Activated CD4-positive, alpha-beta T cell treated with anti-CD3 and anti-CD28 coated beads for 36 hours (primary cell): ENCODE data around the gene TEKT3. TPM values are rescaled to one million over a fixed set of nuclear protein-coding genes. Genes with fewer than 3 reads are reported as not detected.

Experiments used
- ATAC-seq: fragments of 200-7000 bp; cut with Tn5 transposase; one replicate; pipeline ENCODE4 v1.10.0; 2021; ENCODE audit warnings: mild to moderate bottlenecking, moderate library complexity
- CTCF ChIA-PET: fragments of 350-600 bp; sonication (Branson Sonifier 250); formaldehyde crosslinking; loops from one replicate; lab custom pipeline; 2021; ENCODE audit warnings: antibody characterized with exemption; lab: Charles Lee
- POLR2A ChIA-PET: fragments of 350-600 bp; sonication (Branson Sonifier 250); formaldehyde crosslinking; loops from one replicate; lab custom pipeline; 2021; ENCODE audit warnings: antibody characterized with exemption, inconsistent platforms; lab: Charles Lee
- DNase-seq: peaks from one replicate; pipeline ENCODE4 v3.0.0-alpha.2; 2020
- H3K27ac Mint-ChIP-seq: one replicate; pipeline ENCODE4 v1.8.0; 2021; ENCODE audit warnings: mixed read lengths
- H3K27me3 Mint-ChIP-seq: one replicate; pipeline ENCODE4 v1.8.0; 2021; ENCODE audit warnings: mixed read lengths
- H3K36me3 Mint-ChIP-seq: one replicate; pipeline ENCODE4 v1.8.0; 2021; ENCODE audit warnings: low read depth, mixed read lengths
- H3K4me1 Mint-ChIP-seq: one replicate; pipeline ENCODE4 v1.8.0; 2021; ENCODE audit warnings: mixed read lengths
- H3K4me3 Mint-ChIP-seq: one replicate; pipeline ENCODE4 v1.8.0; 2021; ENCODE audit warnings: mild to moderate bottlenecking, moderate library complexity, mixed read lengths
- H3K9me3 Mint-ChIP-seq: one replicate; pipeline ENCODE4 v1.8.0; 2021; ENCODE audit warnings: low read depth, mixed read lengths
- intact Hi-C, 2 experiments: fragments of 100-400 bp; cut with DNase I in 1 of 2; cut with micrococcal nuclease in 1 of 2; formaldehyde crosslinking; loops; one replicate each; pipeline versions ENCODE4 v1.14.2 to v1.15.1; 2022 to 2024; cut with DNase I, micrococcal nuclease
- total RNA-seq, 2 experiments: library from RNA; stranded (reverse); gene quantifications; one replicate each; pipeline ENCODE4 v1.2.3, GENCODE V29; 2021

TEKT3 gene
- total RNA-seq, 2 experiments from 2014 or later: not detected

- intact Hi-C loops: no loop called here
- CTCF ChIA-PET: no interaction called here
- POLR2A ChIA-PET: no interaction called here
- Mint-ChIP-seq H3K36me3 (no peaks in the 10 kb centered on the region), H3K4me3 (no peak overlapping the region), H3K27me3 (peaks cover 5% of the 10 kb centered on the region), H3K4me1 (no peaks in the 10 kb centered on the region), H3K9me3 (no peaks in the 10 kb centered on the region), H3K27ac (no peak overlapping the region)
- ATAC-seq: no peak
- DNase-seq: no peak
Measured at GRCh38 chr17:15371376-15372130, 30.2 kb upstream of the TEKT3 start.

- Mint-ChIP-seq H3K9me3 (no peaks in the 10 kb centered on the region), H3K27me3 (peaks cover 5% of the 10 kb centered on the region), H3K36me3 (no peaks in the 10 kb centered on the region), H3K4me1 (no peaks in the 10 kb centered on the region), H3K4me3 (no peak overlapping the region), H3K27ac (no peak overlapping the region)
- intact Hi-C loops: no loop called here
- POLR2A ChIA-PET: no interaction called here
- ATAC-seq (no peak), DNase-seq (no peak)
- CTCF ChIA-PET: no interaction called here
Measured at GRCh38 chr17:15368600-15368999, 27.2 kb upstream of the TEKT3 start.

GRCh38 chr17:15366026-15366425 is 24.6 kb upstream of the TEKT3 start:
- ATAC-seq (no peak), DNase-seq (no peak)
- intact Hi-C loops: no loop called here
- Mint-ChIP-seq H3K27me3 (peaks cover 4% of the 10 kb centered on the region), H3K36me3 (no peaks in the 10 kb centered on the region), H3K9me3 (no peaks in the 10 kb centered on the region), H3K27ac (no peak overlapping the region), H3K4me1 (no peaks in the 10 kb centered on the region), H3K4me3 (no peak overlapping the region)
- ChIA-PET POLR2A (no interaction called here), CTCF (interaction anchor here (0.7 kb wide), 1 partner anchor 16 kb away, joined by 3 read pairs; no protein-coding TSS in a partner anchor)

- Mint-ChIP-seq H3K4me3 (no peak overlapping the region), H3K27ac (no peak overlapping the region), H3K9me3 (no peaks in the 10 kb centered on the region), H3K36me3 (no peaks in the 10 kb centered on the region), H3K27me3 (peaks cover 2% of the 10 kb centered on the region), H3K4me1 (no peaks in the 10 kb centered on the region)
- intact Hi-C loops: no loop called here
- DNase-seq (no peak), ATAC-seq (no peak)
- CTCF ChIA-PET: no interaction called here
- POLR2A ChIA-PET: no interaction called here
Measured at GRCh38 chr17:15364615-15365014, 23.2 kb upstream of the TEKT3 start.

GRCh38 chr17:15363702-15364101 is 22.3 kb upstream of the TEKT3 start:
- H3K9me3 Mint-ChIP-seq: no peaks in the 10 kb centered on the region
- POLR2A ChIA-PET: no interaction called here
- intact Hi-C loops: no loop called here
- ATAC-seq (no peak), DNase-seq (no peak)
- H3K27me3 Mint-ChIP-seq: no peaks in the 10 kb centered on the region
- H3K27ac Mint-ChIP-seq: no peak overlapping the region
- no peaks in the 10 kb centered on the region for H3K36me3 Mint-ChIP-seq
- H3K4me1 Mint-ChIP-seq: no peaks in the 10 kb centered on the region
- CTCF ChIA-PET: interaction anchor here (1.0 kb wide), 1 partner anchor 11 kb away, joined by 4 read pairs; no protein-coding TSS in a partner anchor
- H3K4me3 Mint-ChIP-seq: no peak overlapping the region

- intact Hi-C loops: no loop called here
- ATAC-seq (no peak), DNase-seq (no peak)
- H3K27ac Mint-ChIP-seq: no peak overlapping the region
- peaks cover 8% of the 10 kb centered on the region for H3K27me3 Mint-ChIP-seq
- CTCF ChIA-PET: interaction anchor here (0.7 kb wide), 1 partner anchor 141 kb away, joined by 3 read pairs; no protein-coding TSS in a partner anchor
- no peaks in the 10 kb centered on the region for H3K4me1 Mint-ChIP-seq
- H3K9me3 Mint-ChIP-seq: no peaks in the 10 kb centered on the region
- H3K4me3 Mint-ChIP-seq: no peak overlapping the region
- POLR2A ChIA-PET: no interaction called here
- no peaks in the 10 kb centered on the region for H3K36me3 Mint-ChIP-seq
Measured at GRCh38 chr17:15361592-15361991, 20.2 kb upstream of the TEKT3 start.

GRCh38 chr17:15361151-15361550 is 19.8 kb upstream of the TEKT3 start:
- intact Hi-C loops: no loop called here
- H3K27ac Mint-ChIP-seq: no peak overlapping the region
- ChIA-PET CTCF (interaction anchor here (0.7 kb wide), 1 partner anchor 142 kb away, joined by 3 read pairs; no protein-coding TSS in a partner anchor), POLR2A (no interaction called here)
- H3K4me1 Mint-ChIP-seq: no peaks in the 10 kb centered on the region
- no peak for DNase-seq
- no peaks in the 10 kb centered on the region for H3K9me3 Mint-ChIP-seq
- H3K27me3 Mint-ChIP-seq: peaks cover 9% of the 10 kb centered on the region
- H3K4me3 Mint-ChIP-seq: no peak overlapping the region
- H3K36me3 Mint-ChIP-seq: no peaks in the 10 kb centered on the region
- no peak for ATAC-seq

- POLR2A ChIA-PET: no interaction called here
- H3K4me1 Mint-ChIP-seq: no peaks in the 10 kb centered on the region
- ATAC-seq (no peak), DNase-seq (no peak)
- H3K27ac Mint-ChIP-seq: no peak overlapping the region
- H3K9me3 Mint-ChIP-seq: no peaks in the 10 kb centered on the region
- CTCF ChIA-PET: no interaction called here
- H3K4me3 Mint-ChIP-seq: no peak overlapping the region
- peaks cover 41% of the 10 kb centered on the region for H3K27me3 Mint-ChIP-seq
- intact Hi-C loops: no loop called here
- H3K36me3 Mint-ChIP-seq: no peaks in the 10 kb centered on the region
Measured at GRCh38 chr17:15354256-15354655, 12.9 kb upstream of the TEKT3 start.

- Mint-ChIP-seq H3K9me3 (no peaks in the 10 kb centered on the region), H3K27ac (no peak overlapping the region), H3K36me3 (no peaks in the 10 kb centered on the region), H3K4me3 (no peak overlapping the region), H3K27me3 (peaks cover 47% of the 10 kb centered on the region), H3K4me1 (no peaks in the 10 kb centered on the region)
- ATAC-seq (no peak), DNase-seq (no peak)
- ChIA-PET CTCF (no interaction called here), POLR2A (no interaction called here)
- intact Hi-C loops: no loop called here
Measured at GRCh38 chr17:15351925-15352324, 10.5 kb upstream of the TEKT3 start.

- Mint-ChIP-seq H3K27ac (no peak overlapping the region), H3K4me1 (no peaks in the 10 kb centered on the region), H3K9me3 (no peaks in the 10 kb centered on the region), H3K27me3 (peaks cover 48% of the 10 kb centered on the region), H3K4me3 (no peak overlapping the region), H3K36me3 (no peaks in the 10 kb centered on the region)
- intact Hi-C loops: no loop called here
- ChIA-PET POLR2A (no interaction called here), CTCF (no interaction called here)
- no peak for ATAC-seq
- no peak for DNase-seq
Measured at GRCh38 chr17:15351478-15351840, 10.1 kb upstream of the TEKT3 start.

GRCh38 chr17:15350777-15351477 is 9.5 kb upstream of the TEKT3 start:
- H3K27me3 Mint-ChIP-seq: peaks cover 48% of the 10 kb centered on the region
- POLR2A ChIA-PET: no interaction called here
- CTCF ChIA-PET: no interaction called here

GRCh38 chr17:15349119-15349518 is 7.7 kb upstream of the TEKT3 start:
- no peaks in the 10 kb centered on the region for H3K9me3 Mint-ChIP-seq
- peak; percentile 39 for ATAC-seq
- H3K27me3 Mint-ChIP-seq: peaks cover 51% of the 10 kb centered on the region
- CTCF ChIA-PET: interaction anchor here (0.7 kb wide), 1 partner anchor 26 kb away, joined by 3 read pairs; no protein-coding TSS in a partner anchor
- H3K4me3 Mint-ChIP-seq: no peak overlapping the region
- H3K27ac Mint-ChIP-seq: no peak overlapping the region
- H3K36me3 Mint-ChIP-seq: no peaks in the 10 kb centered on the region
- intact Hi-C loops: no loop called here
- POLR2A ChIA-PET: interaction anchor here (0.6 kb wide), 1 partner anchor 896 kb away, joined by 4 read pairs; no protein-coding TSS in a partner anchor
- DNase-seq: no peak
- no peaks in the 10 kb centered on the region for H3K4me1 Mint-ChIP-seq

More at GRCh38 chr17:15350777-15351477, 9.5 kb upstream of the TEKT3 start:
- Mint-ChIP-seq H3K36me3 (no peaks in the 10 kb centered on the region), H3K9me3 (no peaks in the 10 kb centered on the region), H3K4me1 (no peaks in the 10 kb centered on the region), H3K27ac (no peak overlapping the region), H3K4me3 (no peak overlapping the region)
- intact Hi-C loops: no loop called here
- no peak for ATAC-seq
- no peak for DNase-seq
